ENCODE data around the gene KDM5A. TPM values are rescaled to one million over a fixed set of nuclear protein-coding genes. Genes with fewer than 3 reads are reported as not detected.

The KDM5A gene
- total and polyA plus RNA-seq, 10 of the 15 experiments (the other 5 are each of a cell fraction or from before 2014, with no cell fraction given), result 9.0 to 59.9 (median 27.7) TPM

GRCh38 chr12:332581-333205 lies 56.4 kb downstream of the KDM5A start (continued):
- TF ChIP-seq, protein P1, sequence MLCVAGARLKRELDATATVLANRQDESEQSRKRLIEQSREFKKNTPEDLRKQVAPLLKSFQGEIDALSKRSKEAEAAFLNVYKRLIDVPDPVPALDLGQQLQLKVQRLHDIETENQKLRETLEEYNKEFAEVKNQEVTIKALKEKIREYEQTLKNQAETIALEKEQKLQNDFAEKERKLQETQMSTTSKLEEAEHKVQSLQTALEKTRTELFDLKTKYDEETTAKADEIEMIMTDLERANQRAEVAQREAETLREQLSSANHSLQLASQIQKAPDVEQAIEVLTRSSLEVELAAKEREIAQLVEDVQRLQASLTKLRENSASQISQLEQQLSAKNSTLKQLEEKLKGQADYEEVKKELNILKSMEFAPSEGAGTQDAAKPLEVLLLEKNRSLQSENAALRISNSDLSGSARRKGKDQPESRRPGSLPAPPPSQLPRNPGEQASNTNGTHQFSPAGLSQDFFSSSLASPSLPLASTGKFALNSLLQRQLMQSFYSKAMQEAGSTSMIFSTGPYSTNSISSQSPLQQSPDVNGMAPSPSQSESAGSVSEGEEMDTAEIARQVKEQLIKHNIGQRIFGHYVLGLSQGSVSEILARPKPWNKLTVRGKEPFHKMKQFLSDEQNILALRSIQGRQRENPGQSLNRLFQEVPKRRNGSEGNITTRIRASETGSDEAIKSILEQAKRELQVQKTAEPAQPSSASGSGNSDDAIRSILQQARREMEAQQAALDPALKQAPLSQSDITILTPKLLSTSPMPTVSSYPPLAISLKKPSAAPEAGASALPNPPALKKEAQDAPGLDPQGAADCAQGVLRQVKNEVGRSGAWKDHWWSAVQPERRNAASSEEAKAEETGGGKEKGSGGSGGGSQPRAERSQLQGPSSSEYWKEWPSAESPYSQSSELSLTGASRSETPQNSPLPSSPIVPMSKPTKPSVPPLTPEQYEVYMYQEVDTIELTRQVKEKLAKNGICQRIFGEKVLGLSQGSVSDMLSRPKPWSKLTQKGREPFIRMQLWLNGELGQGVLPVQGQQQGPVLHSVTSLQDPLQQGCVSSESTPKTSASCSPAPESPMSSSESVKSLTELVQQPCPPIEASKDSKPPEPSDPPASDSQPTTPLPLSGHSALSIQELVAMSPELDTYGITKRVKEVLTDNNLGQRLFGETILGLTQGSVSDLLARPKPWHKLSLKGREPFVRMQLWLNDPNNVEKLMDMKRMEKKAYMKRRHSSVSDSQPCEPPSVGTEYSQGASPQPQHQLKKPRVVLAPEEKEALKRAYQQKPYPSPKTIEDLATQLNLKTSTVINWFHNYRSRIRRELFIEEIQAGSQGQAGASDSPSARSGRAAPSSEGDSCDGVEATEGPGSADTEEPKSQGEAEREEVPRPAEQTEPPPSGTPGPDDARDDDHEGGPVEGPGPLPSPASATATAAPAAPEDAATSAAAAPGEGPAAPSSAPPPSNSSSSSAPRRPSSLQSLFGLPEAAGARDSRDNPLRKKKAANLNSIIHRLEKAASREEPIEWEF (IDR thresholded peaks at IDR 0.05; ENCODE audit: insufficient replicate concordance, low read depth, low read length), result no peak
- no peak for TF ChIP-seq CREM (IDR thresholded peaks at IDR 0.05; ENCODE audit: low read depth)
- no peak for TF ChIP-seq BACH1 (IDR thresholded peaks at IDR 0.05; ENCODE audit: borderline replicate concordance)
- TF ChIP-seq RB1 (IDR thresholded peaks at IDR 0.05; ENCODE audit: borderline replicate concordance), result no peak
- TF ChIP-seq, protein P2, sequence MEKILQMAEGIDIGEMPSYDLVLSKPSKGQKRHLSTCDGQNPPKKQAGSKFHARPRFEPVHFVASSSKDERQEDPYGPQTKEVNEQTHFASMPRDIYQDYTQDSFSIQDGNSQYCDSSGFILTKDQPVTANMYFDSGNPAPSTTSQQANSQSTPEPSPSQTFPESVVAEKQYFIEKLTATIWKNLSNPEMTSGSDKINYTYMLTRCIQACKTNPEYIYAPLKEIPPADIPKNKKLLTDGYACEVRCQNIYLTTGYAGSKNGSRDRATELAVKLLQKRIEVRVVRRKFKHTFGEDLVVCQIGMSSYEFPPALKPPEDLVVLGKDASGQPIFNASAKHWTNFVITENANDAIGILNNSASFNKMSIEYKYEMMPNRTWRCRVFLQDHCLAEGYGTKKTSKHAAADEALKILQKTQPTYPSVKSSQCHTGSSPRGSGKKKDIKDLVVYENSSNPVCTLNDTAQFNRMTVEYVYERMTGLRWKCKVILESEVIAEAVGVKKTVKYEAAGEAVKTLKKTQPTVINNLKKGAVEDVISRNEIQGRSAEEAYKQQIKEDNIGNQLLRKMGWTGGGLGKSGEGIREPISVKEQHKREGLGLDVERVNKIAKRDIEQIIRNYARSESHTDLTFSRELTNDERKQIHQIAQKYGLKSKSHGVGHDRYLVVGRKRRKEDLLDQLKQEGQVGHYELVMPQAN (conservative IDR thresholded peaks at IDR 0.05), result no peak
- TF ChIP-seq ZNF274 (IDR thresholded peaks at IDR 0.05; ENCODE audit: insufficient read depth, insufficient read length), result no peak
